ENCODE data around the gene PLCG1.

DNA sequence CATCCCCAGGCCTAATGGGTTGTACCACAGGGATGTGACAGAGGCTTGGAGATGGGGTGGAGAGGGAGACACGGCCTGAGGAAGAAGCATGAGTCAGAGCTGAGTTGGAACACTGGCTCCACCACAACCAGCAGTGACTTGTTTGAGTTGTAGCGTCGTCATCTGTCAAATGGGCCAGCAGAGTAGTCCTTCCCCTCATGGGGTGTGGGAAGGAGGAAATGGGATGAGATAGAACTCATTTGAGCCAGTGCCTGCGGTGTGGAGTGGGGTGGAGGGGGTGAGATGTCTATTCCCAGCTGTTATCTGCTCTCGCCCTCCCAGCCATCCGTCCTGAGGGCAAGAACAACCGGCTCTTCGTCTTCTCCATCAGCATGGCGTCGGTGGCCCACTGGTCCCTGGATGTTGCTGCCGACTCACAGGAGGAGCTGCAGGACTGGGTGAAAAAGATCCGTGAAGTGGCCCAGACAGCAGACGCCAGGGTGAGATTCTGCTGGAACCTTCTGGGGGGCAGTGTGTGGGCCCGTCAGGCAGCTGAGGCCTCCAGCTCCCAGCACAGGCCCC is 32.5 kb downstream of the PLCG1 start:
- no peak for TF ChIP-seq TAF1 (conservative IDR thresholded peaks at IDR 0.05)
- no peak for TF ChIP-seq RAD21 (IDR thresholded peaks at IDR 0.05)
- TF ChIP-seq, protein P1, sequence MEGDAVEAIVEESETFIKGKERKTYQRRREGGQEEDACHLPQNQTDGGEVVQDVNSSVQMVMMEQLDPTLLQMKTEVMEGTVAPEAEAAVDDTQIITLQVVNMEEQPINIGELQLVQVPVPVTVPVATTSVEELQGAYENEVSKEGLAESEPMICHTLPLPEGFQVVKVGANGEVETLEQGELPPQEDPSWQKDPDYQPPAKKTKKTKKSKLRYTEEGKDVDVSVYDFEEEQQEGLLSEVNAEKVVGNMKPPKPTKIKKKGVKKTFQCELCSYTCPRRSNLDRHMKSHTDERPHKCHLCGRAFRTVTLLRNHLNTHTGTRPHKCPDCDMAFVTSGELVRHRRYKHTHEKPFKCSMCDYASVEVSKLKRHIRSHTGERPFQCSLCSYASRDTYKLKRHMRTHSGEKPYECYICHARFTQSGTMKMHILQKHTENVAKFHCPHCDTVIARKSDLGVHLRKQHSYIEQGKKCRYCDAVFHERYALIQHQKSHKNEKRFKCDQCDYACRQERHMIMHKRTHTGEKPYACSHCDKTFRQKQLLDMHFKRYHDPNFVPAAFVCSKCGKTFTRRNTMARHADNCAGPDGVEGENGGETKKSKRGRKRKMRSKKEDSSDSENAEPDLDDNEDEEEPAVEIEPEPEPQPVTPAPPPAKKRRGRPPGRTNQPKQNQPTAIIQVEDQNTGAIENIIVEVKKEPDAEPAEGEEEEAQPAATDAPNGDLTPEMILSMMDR (IDR thresholded peaks at IDR 0.05; ENCODE audit: low read depth, low read length, missing input control) = no peak
- TF ChIP-seq, protein P2, sequence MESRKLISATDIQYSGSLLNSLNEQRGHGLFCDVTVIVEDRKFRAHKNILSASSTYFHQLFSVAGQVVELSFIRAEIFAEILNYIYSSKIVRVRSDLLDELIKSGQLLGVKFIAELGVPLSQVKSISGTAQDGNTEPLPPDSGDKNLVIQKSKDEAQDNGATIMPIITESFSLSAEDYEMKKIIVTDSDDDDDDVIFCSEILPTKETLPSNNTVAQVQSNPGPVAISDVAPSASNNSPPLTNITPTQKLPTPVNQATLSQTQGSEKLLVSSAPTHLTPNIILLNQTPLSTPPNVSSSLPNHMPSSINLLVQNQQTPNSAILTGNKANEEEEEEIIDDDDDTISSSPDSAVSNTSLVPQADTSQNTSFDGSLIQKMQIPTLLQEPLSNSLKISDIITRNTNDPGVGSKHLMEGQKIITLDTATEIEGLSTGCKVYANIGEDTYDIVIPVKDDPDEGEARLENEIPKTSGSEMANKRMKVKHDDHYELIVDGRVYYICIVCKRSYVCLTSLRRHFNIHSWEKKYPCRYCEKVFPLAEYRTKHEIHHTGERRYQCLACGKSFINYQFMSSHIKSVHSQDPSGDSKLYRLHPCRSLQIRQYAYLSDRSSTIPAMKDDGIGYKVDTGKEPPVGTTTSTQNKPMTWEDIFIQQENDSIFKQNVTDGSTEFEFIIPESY (IDR thresholded peaks at IDR 0.05) = no peak
- TF ChIP-seq GABPA (IDR thresholded peaks at IDR 0.05 in 1 of 2, conservative IDR thresholded peaks at IDR 0.05 in 1 of 2) = no peak
- TF ChIP-seq FOXA1 (IDR thresholded peaks at IDR 0.05) = no peak
- no peak for TF ChIP-seq JUND (IDR thresholded peaks at IDR 0.05)
- no peak for TF ChIP-seq YY1 (IDR thresholded peaks at IDR 0.05)
- TF ChIP-seq HNF4A (conservative IDR thresholded peaks at IDR 0.05) = no peak
- TF ChIP-seq, protein P3, sequence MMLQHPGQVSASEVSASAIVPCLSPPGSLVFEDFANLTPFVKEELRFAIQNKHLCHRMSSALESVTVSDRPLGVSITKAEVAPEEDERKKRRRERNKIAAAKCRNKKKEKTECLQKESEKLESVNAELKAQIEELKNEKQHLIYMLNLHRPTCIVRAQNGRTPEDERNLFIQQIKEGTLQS (IDR thresholded peaks at IDR 0.05) = no peak
- TF ChIP-seq, protein P4, sequence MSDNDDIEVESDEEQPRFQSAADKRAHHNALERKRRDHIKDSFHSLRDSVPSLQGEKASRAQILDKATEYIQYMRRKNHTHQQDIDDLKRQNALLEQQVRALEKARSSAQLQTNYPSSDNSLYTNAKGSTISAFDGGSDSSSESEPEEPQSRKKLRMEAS (IDR thresholded peaks at IDR 0.05) = no peak
- no peak for TF ChIP-seq RXRA (IDR thresholded peaks at IDR 0.05)

Measured in liver (tissue), 3 donors.